A549 (cell line): ENCODE measurements around the gene ING5. TPM values are rescaled to one million over a fixed set of nuclear protein-coding genes. Genes with fewer than 3 reads are reported as not detected.

ENCODE experiments used
- ATAC-seq, 2 experiments: fragments of 200-7000 bp in 1 of 2; fragments of >200 bp in 1 of 2; cut with Nextera tagmentation in 1 of 2; cut with Tn5 transposase in 1 of 2; 3 replicates each; pipeline versions ENCODE4 v1.8.0 to v1.9.1; 2018 to 2020; ENCODE audit warnings: mild to moderate bottlenecking in 1 of 2, moderate library complexity in 1 of 2
- CTCF ChIA-PET: fragments of 300-600 bp; sonication (Branson Sonifier 250); formaldehyde crosslinking; extraction: SDS; loops from one replicate; lab custom pipeline; 2021; ENCODE audit warnings: antibody characterized with exemption, inconsistent platforms; lab: Yijun Ruan, JAX
- POLR2A ChIA-PET: fragments of 350-600 bp; formaldehyde crosslinking; extraction: SDS; loops from one replicate; lab custom pipeline; 2021; ENCODE audit warnings: antibody characterized with exemption, inconsistent platforms; lab: Yijun Ruan, JAX
- DNase-seq, 2 experiments: peaks; one replicate each; pipeline versions ENCODE4 v3.0.0 to v3.0.0-alpha.2; 2011 to 2016; ENCODE audit warnings: low read depth in 1 of 2, low spot score in 1 of 2
- FAIRE-seq: peaks from 2 replicates; lab custom pipeline; 2011; peaks lifted over from hg19 to GRCh38; lab: Jason Lieb, UNC
- H3K27ac ChIP-seq, 2 experiments: fragments of >200 bp; sonication (Bioruptor Twin); formaldehyde crosslinking; 3 replicates each; pipeline ENCODE4 v1.5.1; 2016 to 2017
- H3K4me1 ChIP-seq: fragments of >200 bp; sonication (Bioruptor Twin); formaldehyde crosslinking; 3 replicates; pipeline ENCODE4 v1.6.1; 2016
- H3K4me2 ChIP-seq: fragments of >200 bp; sonication (Bioruptor Twin); formaldehyde crosslinking; 3 replicates; pipeline ENCODE4 v1.6.1; 2016
- H3K4me3 ChIP-seq: fragments of >200 bp; sonication (Bioruptor Twin); formaldehyde crosslinking; 3 replicates; pipeline ENCODE4 v1.5.1; 2016
- H3K9me3 ChIP-seq: fragments of >200 bp; sonication (Bioruptor Twin); formaldehyde crosslinking; 3 replicates; pipeline ENCODE4 v1.6.1; 2016
- BCL3 ChIP-seq: fragments of >200 bp; sonication (Bioruptor Twin); formaldehyde crosslinking; IDR thresholded peaks from 3 replicates; pipeline ENCODE4 v1.6.1; 2016
- BHLHE40 ChIP-seq: IDR thresholded peaks from 2 replicates; pipeline ENCODE4 v1.6.1; 2012; ENCODE audit warnings: low read depth, low read length, inconsistent platforms
- CEBPB ChIP-seq, 2 experiments: fragments of >200 bp in 1 of 2; sonication (Bioruptor Twin) in 1 of 2; formaldehyde crosslinking in 1 of 2; IDR thresholded peaks; 2 replicates each; pipeline ENCODE4 v1.6.1; 2012 to 2016
- CHD4 ChIP-seq: fragments of 200-600 bp; sonication (generic); IDR thresholded peaks from 2 replicates; pipeline ENCODE4 v1.6.1; 2016; ENCODE audit warnings: antibody characterized with exemption, mild to moderate bottlenecking, borderline replicate concordance
- E2F6 ChIP-seq: IDR thresholded peaks from 2 replicates; pipeline ENCODE4 v1.6.1; 2012; ENCODE audit warnings: low read depth, borderline replicate concordance
- EHF ChIP-seq: fragments of 250-450 bp; sonication (Bioruptor Pico); IDR thresholded peaks from 2 replicates; pipeline ENCODE4 v1.5.0; 2020; ENCODE audit warnings: mild to moderate bottlenecking
- ESRRA ChIP-seq: fragments of 150-350 bp; IDR thresholded peaks from 2 replicates; pipeline ENCODE4 v1.6.1; 2014; ENCODE audit warnings: mild to moderate bottlenecking, low read length, borderline replicate concordance
- FOSB ChIP-seq: fragments of 250-450 bp; sonication (Bioruptor Pico); IDR thresholded peaks from 2 replicates; pipeline ENCODE4 v1.5.0; 2020; ENCODE audit warnings: mild to moderate bottlenecking, moderate library complexity
- FOSL2 ChIP-seq, 2 experiments: fragments of 450-650 bp in 1 of 2; fragments of >200 bp in 1 of 2; sonication (Bioruptor Twin) in 1 of 2; formaldehyde crosslinking; IDR thresholded peaks; 2 replicates each; pipeline versions ENCODE4 v1.5.0 to v1.6.1; 2016 to 2020; ENCODE audit warnings: mild to moderate bottlenecking in 1 of 2, moderate library complexity in 1 of 2
- HES2 ChIP-seq: fragments of >200 bp; sonication (Bioruptor Twin); formaldehyde crosslinking; IDR thresholded peaks from 2 replicates; pipeline ENCODE4 v1.6.1; 2016
- HEYL ChIP-seq: fragments of 250-450 bp; sonication (Bioruptor Pico); IDR thresholded peaks from 2 replicates; pipeline ENCODE4 v1.8.0; 2021; ENCODE audit warnings: mild to moderate bottlenecking, moderate library complexity
- HOXB5 ChIP-seq: fragments of 250-450 bp; sonication (Bioruptor Pico); IDR thresholded peaks from 2 replicates; pipeline ENCODE4 v1.5.0; 2020; ENCODE audit warnings: mild to moderate bottlenecking, moderate library complexity
- KDM5A ChIP-seq: fragments of 200-600 bp; sonication (generic); IDR thresholded peaks from 2 replicates; pipeline ENCODE4 v1.6.1; 2016; ENCODE audit warnings: antibody characterized with exemption, mild to moderate bottlenecking
- MAFK ChIP-seq: fragments of 450-650 bp; IDR thresholded peaks from 2 replicates; pipeline ENCODE4 v1.6.1; 2014; ENCODE audit not compliant: partially characterized antibody
- MAX ChIP-seq: IDR thresholded peaks from 2 replicates; pipeline ENCODE4 v1.6.1; 2012
- NR3C1 ChIP-seq: fragments of >200 bp; sonication (Bioruptor Twin); formaldehyde crosslinking; IDR thresholded peaks from 3 replicates; pipeline ENCODE4 v1.6.1; 2017
- PHF8 ChIP-seq: fragments of 200-600 bp; sonication (generic); IDR thresholded peaks from 2 replicates; pipeline ENCODE4 v1.6.1; 2016; ENCODE audit warnings: low read depth, mild to moderate bottlenecking, antibody characterized with exemption, moderate library complexity, borderline replicate concordance
- POLR2A ChIP-seq: IDR thresholded peaks from 2 replicates; pipeline ENCODE4 v1.6.1; 2012; ENCODE audit warnings: mild to moderate bottlenecking, low read length
- POLR2AphosphoS2 ChIP-seq: conservative IDR thresholded peaks from 2 replicates; pipeline ENCODE4 v1.6.1; 2012; ENCODE audit warnings: low read length, improper control_type of control experiment, inconsistent platforms
- RAD21 ChIP-seq, 2 experiments: fragments of >200 bp in 1 of 2; sonication (Bioruptor Twin) in 1 of 2; formaldehyde crosslinking in 1 of 2; IDR thresholded peaks in 1 of 2; conservative IDR thresholded peaks in 1 of 2; 2 replicates in 1 of 2; 3 replicates in 1 of 2; pipeline ENCODE4 v1.6.1; 2012 to 2018; ENCODE audit warnings: inconsistent platforms in 1 of 2
- RCOR1 ChIP-seq: fragments of 150-350 bp; IDR thresholded peaks from 2 replicates; pipeline ENCODE4 v1.6.1; 2014; ENCODE audit warnings: antibody characterized with exemption, low read length, low read depth
- SMC3 ChIP-seq: fragments of >200 bp; sonication (Bioruptor Twin); formaldehyde crosslinking; IDR thresholded peaks from 3 replicates; pipeline ENCODE4 v1.6.1; 2018; ENCODE audit warnings: inconsistent platforms
- SREBF2 ChIP-seq: fragments of 450-650 bp; IDR thresholded peaks from 2 replicates; pipeline ENCODE4 v1.6.1; 2014; ENCODE audit warnings: mild to moderate bottlenecking, moderate library complexity
- TP53 ChIP-seq: fragments of 250-450 bp; sonication (Bioruptor Pico); IDR thresholded peaks from 2 replicates; pipeline ENCODE4 v1.5.0; 2021; ENCODE audit warnings: mild to moderate bottlenecking, moderate library complexity
- ZC3H11A ChIP-seq: fragments of 450-650 bp; IDR thresholded peaks from 2 replicates; pipeline ENCODE4 v1.6.1; 2014; ENCODE audit warnings: antibody characterized with exemption, mild to moderate bottlenecking
- ZFP36 ChIP-seq: fragments of 450-650 bp; IDR thresholded peaks from 2 replicates; pipeline ENCODE4 v1.6.1; 2014; ENCODE audit warnings: borderline replicate concordance; ENCODE audit not compliant: partially characterized antibody
- ZSCAN20 ChIP-seq: fragments of 250-450 bp; sonication (Bioruptor Pico); IDR thresholded peaks from 2 replicates; pipeline ENCODE4 v1.8.0; 2022; ENCODE audit warnings: mild to moderate bottlenecking, moderate library complexity
- WGBS: methylation state at CpG from one replicate; pipeline ENCODE4 v1.1.6; 2017; ENCODE audit errors: missing lambda C conversion rate; 5-methylcytosine and 5-hydroxymethylcytosine counted together
- polyA plus RNA-seq, 4 experiments: library from polyadenylated mRNA; depleted of rRNA in 3 of 4; stranded (reverse); fragments of >200 nt; fragmentation: RNase III in 1 of 4; extraction: RNeasy Plus Mini Kit Qiagen cat#74134 plus additional on column Dnase treatment in 1 of 4; gene quantifications; 2 replicates in 3 of 4; 3 replicates in 1 of 4; pipeline ENCODE4 v1.2.3, GENCODE V29; 2011 to 2017

The ING5 gene
- polyA plus RNA-seq, 2 of the 4 experiments (the other 2 are of a cell fraction): 28.6 to 29.6 TPM

- H3K4me3 ChIP-seq: no peak overlapping the region
- TF ChIP-seq SREBF2 (no peak), RCOR1 (no peak)
- H3K4me2 ChIP-seq: no peak overlapping the region
- CTCF ChIA-PET: interaction anchor here (0.8 to 2.0 kb wide), 3 partner anchors 16 to 160 kb away, joined by 3 to 7 read pairs (median 3); no protein-coding TSS in a partner anchor
- H3K27ac ChIP-seq: no peak overlapping the region
- FAIRE-seq: no peak
- peaks cover 14% of the 10 kb centered on the region for H3K9me3 ChIP-seq
- no peak; a peak in 1 of 6 replicates for ATAC-seq
- H3K4me1 ChIP-seq: no peaks in the 10 kb centered on the region
- 93% methylated on average over 16 of the region's 16 CpGs for WGBS
- POLR2A ChIA-PET: no interaction called here
- DNase-seq: no peak
These were observed 17.3 kb downstream of the ING5 start for GRCh38 chr2:241719093-241719492.

- peaks cover 14% of the 10 kb centered on the region for H3K9me3 ChIP-seq
- DNase-seq (no peak), ATAC-seq (peak in 1 of 2 experiments; percentile 15; a peak in 3 of 6 replicates), FAIRE-seq (no peak)
- H3K4me2 ChIP-seq: no peak overlapping the region
- TF ChIP-seq TP53 (no peak), CEBPB (IDR thresholded peaks at IDR 0.05) (no peak), HOXB5 (no peak)
- WGBS: 97% methylated on average over 9 of the region's 19 CpGs
- H3K27ac ChIP-seq: no peak overlapping the region
- H3K4me3 ChIP-seq: no peak overlapping the region
- CTCF ChIA-PET: interaction anchor here (0.6 to 2.0 kb wide), 3 partner anchors 17 to 170 kb away, joined by 3 to 7 read pairs (median 3); no protein-coding TSS in a partner anchor
- POLR2A ChIA-PET: no interaction called here
- H3K4me1 ChIP-seq: no peaks in the 10 kb centered on the region
These were observed 18.3 kb downstream of the ING5 start for GRCh38 chr2:241720099-241720498.

- TF ChIP-seq CHD4: no peak
- no peak for TF ChIP-seq MAX
- no peak for TF ChIP-seq EHF (CRISPR knock-in tag)
- TF ChIP-seq KDM5A: no peak
- no peak for TF ChIP-seq HEYL (CRISPR knock-in tag)
- no peak for TF ChIP-seq MAFK
- Histone ChIP-seq H3K4me3 (no peak overlapping the region), H3K27ac (no peak overlapping the region), H3K4me1 (no peaks in the 10 kb centered on the region), H3K9me3 (peaks cover 14% of the 10 kb centered on the region), H3K4me2 (no peak overlapping the region)
- whole genome bisulfite sequencing: 100% methylated on average over 1 of the region's 15 CpGs
- DNase-seq (no peak), ATAC-seq (no peak), FAIRE-seq (no peak)
- CTCF ChIA-PET: no interaction called here
- POLR2A ChIA-PET: no interaction called here
These were observed 18.7 kb downstream of the ING5 start for GRCh38 chr2:241720560-241720959.

GRCh38 chr2:241721852-241722251 lies 20.0 kb downstream of the ING5 start:
- WGBS: 84% methylated on average over 12 of the region's 12 CpGs
- DNase-seq (no peak), ATAC-seq (no peak), FAIRE-seq (no peak)
- H3K4me2 ChIP-seq: no peak overlapping the region
- ChIA-PET POLR2A (no interaction called here), CTCF (interaction anchor here (1.2 to 1.4 kb wide), 2 partner anchors 8 to 10 kb away, joined by 3 to 7 read pairs; no protein-coding TSS in a partner anchor)
- TF ChIP-seq ZC3H11A: no peak
- TF ChIP-seq KDM5A: no peak
- no peak for TF ChIP-seq ESRRA
- no peak for TF ChIP-seq NR3C1
- TF ChIP-seq CEBPB (IDR thresholded peaks at IDR 0.05): no peak
- no peak for TF ChIP-seq BHLHE40
- no peak for TF ChIP-seq HES2
- no peak for TF ChIP-seq PHF8
- TF ChIP-seq RAD21 (conservative IDR thresholded peaks at IDR 0.05 in 1 of 2, IDR thresholded peaks at IDR 0.05 in 1 of 2): no peak
- no peak for TF ChIP-seq SMC3
- TF ChIP-seq ZFP36: no peak
- no peak for TF ChIP-seq E2F6
- TF ChIP-seq FOSB (CRISPR knock-in tag): no peak
- no peak for TF ChIP-seq POLR2A
- no peak for TF ChIP-seq HOXB5
- TF ChIP-seq FOSL2 (IDR thresholded peaks at IDR 0.05): no peak
- no peak for TF ChIP-seq FOSL2 (CRISPR knock-in tag; IDR thresholded peaks at IDR 0.05)
- no peak for TF ChIP-seq BCL3
- TF ChIP-seq ZSCAN20 (CRISPR knock-in tag): no peak
- no peak for TF ChIP-seq POLR2AphosphoS2
- H3K27ac ChIP-seq: no peak overlapping the region
- peaks cover 14% of the 10 kb centered on the region for H3K9me3 ChIP-seq
- no peak overlapping the region for H3K4me3 ChIP-seq
- H3K4me1 ChIP-seq: no peaks in the 10 kb centered on the region
